ENCODE measurements around the gene TBPL1. TPM values are rescaled to one million over a fixed set of nuclear protein-coding genes. Genes with fewer than 3 reads are reported as not detected.

TBPL1 gene
- total and polyA plus RNA-seq, 10 of the 15 experiments (the other 5 are each of a cell fraction or from before 2014, with no cell fraction given): 34.6 to 71.2 (median 43.0) TPM

DNA sequence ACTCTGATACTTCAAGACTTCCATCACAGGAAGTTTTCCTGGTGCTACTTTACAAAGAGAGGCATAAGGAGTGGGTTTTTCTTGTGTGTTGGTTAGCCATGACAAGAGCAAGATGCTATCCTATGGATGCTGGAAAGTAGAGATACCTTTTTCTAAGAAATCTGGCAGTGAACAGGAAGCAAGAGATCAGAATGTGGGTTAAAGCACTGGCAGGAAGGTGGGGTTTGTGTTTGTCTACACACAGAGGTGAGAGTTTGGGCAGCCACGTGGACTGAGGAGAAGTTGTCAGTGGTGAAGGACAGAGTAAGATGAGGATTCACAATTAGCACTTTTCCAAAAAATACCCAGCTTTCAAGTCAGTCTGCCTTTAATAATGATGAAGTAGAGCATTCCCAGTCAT, 81.5 kb downstream of the TBPL1 start:
- ChIA-PET CTCF (no interaction called here), RAD21 (ENCODE audit: unreplicated experiment) (no interaction called here), SMC1A (ENCODE audit: uncharacterized antibody, unreplicated experiment) (no interaction called here), POLR2A (no interaction called here)
- 33% methylated on average over 1 of the region's 1 CpG for WGBS (ENCODE audit: insufficient coverage, insufficient replicate concordance, low lambda C conversion rate, missing lambda C conversion rate)
- no peak for ATAC-seq
- no peak overlapping the region for H3K9ac ChIP-seq (ENCODE audit: control insufficient read depth, insufficient read depth, low read length)
- H3K27me3 ChIP-seq (replicated peaks in 1 of 2; ENCODE audit: control insufficient read depth in 2 of 2, insufficient read depth in 2 of 2, low read length in 1 of 2): no peaks in the 10 kb centered on the region
- H2AFZ ChIP-seq (ENCODE audit: control insufficient read depth, low read depth, low read length): no peak overlapping the region
- no peaks in the 10 kb centered on the region for H4K20me1 ChIP-seq (ENCODE audit: control insufficient read depth, insufficient read depth)
- H3K4me1 ChIP-seq (ENCODE audit: control insufficient read depth, insufficient read depth, low read length): no peaks in the 10 kb centered on the region
- no peaks in the 10 kb centered on the region for H3K79me2 ChIP-seq (ENCODE audit: control insufficient read depth, insufficient read depth, low read length)
- no peaks in the 10 kb centered on the region for H3K36me3 ChIP-seq (ENCODE audit: control insufficient read depth in 2 of 2, insufficient read depth in 2 of 2, low read length in 1 of 2)
- DNase-seq (ENCODE audit: low read depth, low spot score): no peak
- no peak overlapping the region for H3K27ac ChIP-seq (ENCODE audit: control insufficient read depth, insufficient read depth)
- no peak overlapping the region for H3K4me3 ChIP-seq
- intact Hi-C loops (cut with micrococcal nuclease; ENCODE audit: unreplicated experiment): no loop called here
- BruUV-seq (replicated peaks): no TSS peak
- H3K4me2 ChIP-seq (ENCODE audit: control insufficient read depth, insufficient read depth): no peak overlapping the region
- H3K9me3 ChIP-seq (replicated peaks; ENCODE audit: control insufficient read depth, insufficient read depth, low read length): no peaks in the 10 kb centered on the region
- FAIRE-seq: no peak
- in situ Hi-C loops (cut with MboI): no loop called here
- no peak for TF ChIP-seq KLF5 (IDR thresholded peaks at IDR 0.05; ENCODE audit: partially characterized antibody)
- TF ChIP-seq POLR2A (IDR thresholded peaks at IDR 0.05; ENCODE audit: low read depth, low read length): no peak
- no peak for TF ChIP-seq PRDM15 (CRISPR knock-in tag; IDR thresholded peaks at IDR 0.05)
- no peak for TF ChIP-seq E2F8 (IDR thresholded peaks at IDR 0.05; ENCODE audit: low read depth, partially characterized antibody)
- no peak for TF ChIP-seq SIX5 (IDR thresholded peaks at IDR 0.05; ENCODE audit: low read depth, low read length, severe bottlenecking)
- no peak for TF ChIP-seq SUPT20H (IDR thresholded peaks at IDR 0.05; ENCODE audit: borderline replicate concordance, control insufficient read depth, low read depth, low read length)
- no peak for TF ChIP-seq RCOR1 (conservative IDR thresholded peaks at IDR 0.05; ENCODE audit: low read depth, low read length)
- no peak for TF ChIP-seq SREBF1 (IDR thresholded peaks at IDR 0.05; ENCODE audit: low read length)
- no peak for TF ChIP-seq MEF2B (IDR thresholded peaks at IDR 0.05; ENCODE audit: partially characterized antibody, poor library complexity, severe bottlenecking)
- no peak for TF ChIP-seq FOS (IDR thresholded peaks at IDR 0.05; ENCODE audit: borderline replicate concordance, extremely low read depth, insufficient read length)
- TF ChIP-seq, protein P1, sequence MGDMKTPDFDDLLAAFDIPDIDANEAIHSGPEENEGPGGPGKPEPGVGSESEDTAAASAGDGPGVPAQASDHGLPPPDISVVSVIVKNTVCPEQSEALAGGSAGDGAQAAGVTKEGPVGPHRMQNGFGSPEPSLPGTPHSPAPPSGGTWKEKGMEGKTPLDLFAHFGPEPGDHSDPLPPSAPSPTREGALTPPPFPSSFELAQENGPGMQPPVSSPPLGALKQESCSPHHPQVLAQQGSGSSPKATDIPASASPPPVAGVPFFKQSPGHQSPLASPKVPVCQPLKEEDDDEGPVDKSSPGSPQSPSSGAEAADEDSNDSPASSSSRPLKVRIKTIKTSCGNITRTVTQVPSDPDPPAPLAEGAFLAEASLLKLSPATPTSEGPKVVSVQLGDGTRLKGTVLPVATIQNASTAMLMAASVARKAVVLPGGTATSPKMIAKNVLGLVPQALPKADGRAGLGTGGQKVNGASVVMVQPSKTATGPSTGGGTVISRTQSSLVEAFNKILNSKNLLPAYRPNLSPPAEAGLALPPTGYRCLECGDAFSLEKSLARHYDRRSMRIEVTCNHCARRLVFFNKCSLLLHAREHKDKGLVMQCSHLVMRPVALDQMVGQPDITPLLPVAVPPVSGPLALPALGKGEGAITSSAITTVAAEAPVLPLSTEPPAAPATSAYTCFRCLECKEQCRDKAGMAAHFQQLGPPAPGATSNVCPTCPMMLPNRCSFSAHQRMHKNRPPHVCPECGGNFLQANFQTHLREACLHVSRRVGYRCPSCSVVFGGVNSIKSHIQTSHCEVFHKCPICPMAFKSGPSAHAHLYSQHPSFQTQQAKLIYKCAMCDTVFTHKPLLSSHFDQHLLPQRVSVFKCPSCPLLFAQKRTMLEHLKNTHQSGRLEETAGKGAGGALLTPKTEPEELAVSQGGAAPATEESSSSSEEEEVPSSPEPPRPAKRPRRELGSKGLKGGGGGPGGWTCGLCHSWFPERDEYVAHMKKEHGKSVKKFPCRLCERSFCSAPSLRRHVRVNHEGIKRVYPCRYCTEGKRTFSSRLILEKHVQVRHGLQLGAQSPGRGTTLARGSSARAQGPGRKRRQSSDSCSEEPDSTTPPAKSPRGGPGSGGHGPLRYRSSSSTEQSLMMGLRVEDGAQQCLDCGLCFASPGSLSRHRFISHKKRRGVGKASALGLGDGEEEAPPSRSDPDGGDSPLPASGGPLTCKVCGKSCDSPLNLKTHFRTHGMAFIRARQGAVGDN (IDR thresholded peaks at IDR 0.05): no peak
- no peak for TF ChIP-seq GABPA (IDR thresholded peaks at IDR 0.05; ENCODE audit: low read depth)
- TF ChIP-seq NFXL1 (IDR thresholded peaks at IDR 0.05; ENCODE audit: borderline replicate concordance): no peak
- no peak for TF ChIP-seq MTA3 (IDR thresholded peaks at IDR 0.05; ENCODE audit: borderline replicate concordance, low read length)
- no peak for TF ChIP-seq BHLHE40 (IDR thresholded peaks at IDR 0.05; ENCODE audit: borderline replicate concordance in 1 of 2, low read depth in 2 of 2, low read length in 1 of 2)
